Activated CD8-positive, alpha-beta memory T cell treated with anti-CD3 and anti-CD28 coated beads, Interleukin-2, amount 50 U/mL, for 24 hours (primary cell): ENCODE data around the gene TXLNB.
"Not testable (repeated sequence)": the region's sequence is repeated elsewhere in the genome, so short reads cannot be mapped to it uniquely, and the experiment has no call there.

ENCODE experiments used
- DNase-seq: peaks from one replicate; pipeline ENCODE4 v3.0.0-alpha.2; 2020; ENCODE audit errors: extremely low read depth

Gene TXLNB

DNA sequence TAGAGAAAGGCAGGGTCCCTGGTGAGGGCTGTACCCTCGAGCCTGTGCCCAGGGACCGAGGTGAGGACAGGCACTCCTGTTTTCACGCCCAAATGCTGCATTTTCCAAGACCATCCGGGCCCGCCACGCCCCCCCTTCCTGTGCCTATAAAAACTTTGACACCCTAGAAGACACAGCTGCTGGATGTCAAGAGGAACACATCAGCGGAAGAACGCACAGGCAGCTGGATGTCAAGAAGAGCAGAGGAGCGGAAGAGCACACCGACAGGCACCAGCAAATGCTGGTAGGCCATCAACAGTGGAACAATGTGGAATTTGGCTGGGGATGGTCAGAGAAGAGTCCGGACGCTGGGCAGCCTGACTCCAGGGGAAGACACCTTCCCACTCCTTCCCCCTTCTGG lies 56.1 kb downstream of the TXLNB start:
- DNase-seq: no peak

GRCh38 chr6:139234193-139234592 lies 57.6 kb downstream of the TXLNB start:
- DNase-seq: not testable (repeated sequence)

GRCh38 chr6:139231206-139231605 lies 60.6 kb downstream of the TXLNB start:
- DNase-seq: no peak

DNA sequence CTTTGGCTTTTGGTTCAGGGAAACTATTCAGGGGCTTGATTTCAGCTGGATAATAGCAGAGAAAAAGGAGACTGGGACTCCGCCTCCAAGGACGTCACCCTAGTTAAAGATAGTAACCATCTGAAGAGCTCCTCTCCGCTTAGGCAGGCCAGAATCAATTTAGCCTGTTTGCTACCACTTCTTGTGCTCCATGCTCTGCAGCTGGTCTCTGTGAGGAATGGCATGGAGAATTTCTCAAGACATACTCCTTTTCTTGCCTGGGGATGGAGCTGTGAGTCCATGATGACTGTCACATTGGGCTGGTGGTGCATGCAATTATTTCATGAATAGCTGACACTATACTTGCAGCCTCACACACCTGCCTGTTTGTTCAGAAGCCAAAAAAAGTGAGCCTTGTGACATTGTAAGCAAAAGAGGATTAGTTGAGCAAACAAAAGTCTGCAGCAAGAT lies 61.4 kb downstream of the TXLNB start:
- DNase-seq: no peak

GRCh38 chr6:139228387-139228786 lies 63.4 kb downstream of the TXLNB start:
- DNase-seq: not testable (repeated sequence)

DNA sequence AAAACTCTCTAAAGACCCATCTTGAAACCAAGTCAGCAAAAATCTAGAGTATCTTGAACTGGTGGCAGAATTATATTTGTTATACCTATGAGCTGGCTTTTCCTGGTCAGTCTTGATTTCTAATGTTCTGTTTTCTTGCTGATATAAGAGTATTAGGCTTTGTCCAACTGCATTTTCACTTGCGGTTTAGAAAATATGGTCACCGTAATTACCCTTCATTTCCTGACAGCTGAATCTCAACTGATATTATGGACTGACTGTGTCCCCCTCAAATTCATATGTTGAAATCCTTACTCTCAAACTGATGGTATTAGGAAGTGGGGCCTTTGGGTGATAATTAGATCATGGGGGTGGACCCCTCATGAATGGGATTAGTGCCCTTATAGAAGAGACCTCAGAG lies 72.1 kb downstream of the TXLNB start:
- DNase-seq: no peak

GRCh38 chr6:139219271-139219729 lies 72.5 kb downstream of the TXLNB start:
- peak; percentile 35 for DNase-seq

DNA sequence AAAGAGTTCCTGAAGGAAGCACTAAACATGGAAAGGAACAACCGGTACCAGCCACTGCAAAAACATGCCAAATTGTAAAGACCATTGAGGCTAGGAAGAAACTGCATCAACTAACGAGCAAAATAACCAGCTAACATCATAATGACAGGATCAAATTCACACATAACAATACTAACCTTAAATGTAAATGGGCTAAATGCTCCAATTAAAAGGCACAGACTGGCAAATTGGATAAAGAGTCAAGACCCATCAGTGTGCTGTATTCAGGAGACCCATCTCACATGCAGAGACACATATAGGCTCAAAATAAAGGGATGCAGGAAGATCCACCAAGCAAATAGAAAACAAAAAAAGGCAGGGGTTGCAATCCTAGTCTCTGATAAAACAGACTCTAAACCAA lies 79.3 kb downstream of the TXLNB start:
- DNase-seq: not testable (repeated sequence)

DNA sequence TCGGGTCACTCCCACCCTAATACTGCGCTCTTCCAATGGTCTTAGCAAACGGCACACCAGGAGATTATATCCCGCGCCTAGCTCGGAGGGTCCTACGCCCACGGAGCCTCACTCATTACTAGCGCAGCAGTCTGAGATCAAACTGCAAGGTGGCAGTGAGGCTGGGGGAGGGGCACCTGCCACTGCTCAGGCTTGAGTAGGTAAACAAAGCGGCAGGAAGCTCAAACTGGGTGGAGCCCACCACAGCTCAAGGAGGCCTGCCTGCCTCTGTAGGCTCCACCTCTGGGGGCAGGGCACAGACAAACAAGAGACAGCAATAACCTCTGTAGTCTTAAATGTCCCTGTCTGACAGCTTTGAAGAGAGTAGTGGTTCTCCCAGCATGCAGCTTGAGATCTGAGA lies 81.0 kb downstream of the TXLNB start:
- DNase-seq: not testable (repeated sequence)

DNA sequence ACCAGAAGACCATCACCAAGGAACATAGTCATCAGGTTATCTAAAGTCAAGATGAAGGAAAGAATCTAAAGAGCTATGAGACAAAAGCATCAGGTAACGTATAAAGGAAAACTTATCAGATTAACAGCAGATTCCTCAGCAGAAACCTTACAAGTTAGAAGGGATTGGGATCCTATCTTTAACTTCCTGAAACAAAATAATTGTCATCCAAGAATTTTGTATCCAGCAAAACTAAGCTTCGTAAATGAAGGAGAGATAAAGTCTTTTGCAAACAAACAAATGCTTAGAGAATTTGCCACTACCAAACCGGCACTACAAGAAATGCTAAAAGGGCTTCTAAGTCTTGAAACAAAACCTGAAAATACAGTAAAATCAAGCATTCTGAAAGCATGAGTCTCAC lies 86.0 kb downstream of the TXLNB start:
- no peak for DNase-seq

DNA sequence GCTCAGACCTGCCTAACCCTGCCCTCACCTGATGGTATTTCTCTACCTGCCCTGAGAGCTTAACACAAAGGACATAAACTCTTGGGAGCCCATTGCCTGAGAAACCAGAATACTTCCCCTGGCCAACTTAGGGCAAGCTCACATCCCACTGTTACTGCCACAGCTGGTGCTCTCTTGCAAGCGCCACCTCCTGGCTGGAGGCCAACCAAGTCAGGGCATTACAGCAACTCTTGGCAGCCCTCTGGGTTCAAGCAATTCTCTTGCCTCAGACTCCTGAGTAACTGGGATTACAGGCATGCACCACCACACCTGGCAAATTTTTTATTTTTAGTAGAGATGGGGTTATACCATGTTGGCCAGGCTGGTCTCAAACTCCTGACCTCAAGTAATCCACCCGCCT lies 86.8 kb downstream of the TXLNB start:
- no peak for DNase-seq

- no peak for DNase-seq
Measured at GRCh38 chr6:139201378-139201777, 90.4 kb downstream of the TXLNB start.

DNA sequence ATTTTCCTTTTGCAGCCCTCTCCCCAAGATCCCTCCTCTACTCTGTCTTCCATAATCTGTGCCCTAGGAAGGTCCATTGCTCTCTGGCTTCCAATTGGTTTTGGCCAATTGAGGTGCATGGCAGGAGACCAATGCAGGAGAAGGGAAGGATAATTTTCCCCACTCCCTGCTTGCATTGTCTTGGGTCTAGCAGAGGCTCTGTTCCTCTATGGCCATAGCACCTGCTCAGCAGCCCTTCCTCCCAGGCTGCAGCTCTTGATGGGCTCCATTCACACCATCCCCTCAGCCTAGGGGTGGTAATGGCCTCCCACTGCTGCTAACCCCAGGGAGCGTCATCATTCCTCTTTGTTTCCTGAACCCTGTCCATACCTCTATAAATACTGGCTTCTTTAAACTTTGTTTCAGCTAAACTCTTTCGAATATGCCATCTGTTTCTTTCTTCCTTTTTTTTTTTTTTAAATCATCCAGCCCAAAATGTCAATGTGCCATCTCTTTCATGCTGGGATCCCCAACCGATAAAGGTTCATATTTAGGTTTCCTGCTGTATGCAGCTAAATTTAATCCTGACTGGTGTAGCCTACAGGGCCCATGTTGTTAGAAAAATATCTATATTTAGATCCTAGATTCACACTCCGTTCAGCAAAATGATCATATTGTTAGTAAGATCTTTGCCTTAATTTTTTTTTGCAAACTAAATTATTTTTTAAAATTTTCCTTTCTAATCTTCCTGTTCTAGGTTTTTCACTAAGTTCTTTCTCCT lies 93.1 kb downstream of the TXLNB start:
- DNase-seq: no peak

- no peak for DNase-seq
Measured at GRCh38 chr6:139194740-139195139, 97.1 kb downstream of the TXLNB start.
